HK-2 (cell line): ENCODE measurements around the gene IFT43.
A peak's percentile ranks its signal among the peaks of the same experiment; 100 is the strongest.
"Not testable (repeated sequence)": the region's sequence is repeated elsewhere in the genome, so short reads cannot be mapped to it uniquely, and the experiment has no call there.

ENCODE experiments used
- DNase-seq: peaks from one replicate; pipeline ENCODE4 v3.0.0-alpha.2; 2018; ENCODE audit not compliant: unreplicated experiment

Gene IFT43

DNA sequence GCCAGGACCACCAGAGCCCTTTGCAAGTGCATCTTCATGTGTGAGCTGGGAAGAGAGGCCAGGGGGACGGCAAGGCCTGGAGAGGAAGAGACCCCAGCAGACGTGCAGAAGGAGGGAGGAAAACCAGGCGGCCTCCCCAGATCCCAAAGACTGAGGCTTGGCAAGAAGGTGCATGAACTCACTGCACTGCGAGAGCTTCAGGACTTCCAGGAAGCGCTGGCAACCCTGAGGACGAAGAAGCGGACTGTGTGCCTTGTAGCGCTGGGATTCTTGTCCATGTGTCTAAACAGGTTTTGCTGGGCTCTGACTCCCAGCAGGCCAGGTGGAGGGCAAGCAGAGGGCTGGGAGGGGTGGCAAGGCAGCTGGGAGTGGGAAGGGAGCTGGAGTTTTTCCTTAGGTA is 4.7 kb upstream of the IFT43 start:
- no peak for DNase-seq

GRCh38 chr14:75981426-75982265 is 3.9 kb upstream of the IFT43 start, which contains the start of gene TGFB3:
TGFB3 (minus strand) TSS chr14:75981995; CDS start chr14:75980893, 1,102 bp downstream.
- peak; percentile 72 for DNase-seq

DNA sequence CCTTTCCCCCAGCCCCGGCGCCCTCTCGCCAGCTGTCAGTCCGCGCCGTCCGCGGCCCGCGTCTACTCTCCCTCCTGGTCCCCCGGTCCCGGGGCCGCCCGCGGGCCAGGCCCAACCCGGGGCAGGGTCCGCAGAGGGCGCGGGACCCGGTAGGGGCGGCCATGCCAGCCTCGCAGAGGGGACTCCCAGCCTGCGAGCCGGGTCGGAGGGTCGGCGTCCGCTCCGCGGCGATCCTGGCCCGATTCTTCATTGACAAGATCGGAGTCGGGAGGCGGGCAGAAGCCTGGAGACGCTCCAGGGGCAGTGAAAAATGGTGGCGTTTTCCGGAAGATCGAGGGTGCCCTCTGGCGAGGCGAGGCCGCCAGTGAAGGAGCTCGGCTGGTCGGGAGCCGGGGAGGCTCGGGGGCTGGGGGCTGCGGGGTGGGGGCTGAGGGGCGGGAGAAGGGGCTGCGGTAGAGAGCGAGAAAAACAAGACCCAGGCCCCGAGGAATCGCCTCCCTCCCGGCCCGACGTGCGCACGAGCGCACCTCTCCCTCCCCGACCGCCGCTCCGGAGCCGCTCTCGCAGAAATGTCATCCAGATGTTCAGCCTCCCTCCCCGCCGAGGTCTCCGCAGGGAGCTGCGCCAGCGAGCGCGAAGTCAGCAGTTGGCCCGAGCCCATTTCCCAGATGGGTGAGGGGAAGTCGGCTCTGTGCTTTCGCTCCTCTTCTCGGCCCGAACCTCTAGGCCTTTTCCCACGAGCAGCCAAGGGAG is 3.1 kb upstream of the IFT43 start:
- peak; percentile 82 for DNase-seq

DNA sequence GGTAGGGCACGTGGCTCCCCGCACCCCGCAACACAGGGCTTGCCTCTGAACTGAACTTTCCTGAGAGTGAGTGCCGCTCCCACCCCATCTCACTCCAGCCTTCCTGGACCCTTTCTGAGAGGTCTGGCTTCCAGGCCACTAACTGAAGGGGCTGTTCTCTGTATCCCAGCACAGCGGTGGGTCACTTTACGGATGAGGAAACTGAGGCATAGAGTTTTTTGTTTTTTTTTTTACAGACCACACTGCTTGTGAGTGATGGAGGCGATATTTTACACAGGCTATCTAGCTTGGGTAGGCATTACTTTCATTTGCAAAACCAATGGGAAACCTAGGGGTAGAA is 2.6 kb upstream of the IFT43 start:
- DNase-seq = no peak

DNA sequence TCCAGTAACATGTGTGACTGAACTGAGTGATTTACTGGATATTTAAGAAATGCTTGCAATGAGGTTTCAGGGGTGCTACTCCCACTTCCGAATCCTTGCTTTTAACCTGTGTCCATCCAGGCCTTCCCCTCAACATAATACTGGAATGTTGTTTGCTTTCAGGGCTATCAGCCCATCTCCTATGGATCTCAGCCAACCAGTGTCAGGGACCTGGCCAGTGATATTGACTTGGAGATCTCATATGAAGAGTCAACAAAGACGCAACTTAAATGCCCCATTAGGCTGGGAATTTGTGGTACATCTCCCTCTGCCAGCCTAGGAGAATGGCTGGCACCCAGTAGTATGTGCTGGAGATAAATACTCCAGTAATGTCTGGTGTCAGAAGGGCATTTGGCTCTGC is 889 bp upstream of the IFT43 start:
- DNase-seq = no peak

DNA sequence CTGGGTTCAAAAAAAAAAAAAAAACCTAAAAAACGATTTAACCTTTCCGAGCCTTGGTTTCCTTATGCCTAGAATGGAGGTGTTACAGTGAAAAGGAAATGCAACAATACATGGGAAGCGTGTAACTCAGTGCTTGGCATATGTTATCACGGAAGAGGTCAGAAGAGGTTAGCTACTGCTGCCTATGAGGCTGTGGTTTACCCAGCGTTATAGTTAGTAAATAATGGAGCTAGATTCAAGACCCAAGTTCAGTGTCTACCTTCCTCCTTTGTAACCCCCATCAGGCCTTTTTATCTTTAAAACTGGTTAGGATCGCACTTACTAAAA is 839 bp downstream of the IFT43 start:
- DNase-seq = no peak

- DNase-seq = no peak
Measured at GRCh38 chr14:75987201-75987970, 1.8 kb downstream of the IFT43 start.

- no peak for DNase-seq
Measured at GRCh38 chr14:75989134-75989533, 3.6 kb downstream of the IFT43 start.

DNA sequence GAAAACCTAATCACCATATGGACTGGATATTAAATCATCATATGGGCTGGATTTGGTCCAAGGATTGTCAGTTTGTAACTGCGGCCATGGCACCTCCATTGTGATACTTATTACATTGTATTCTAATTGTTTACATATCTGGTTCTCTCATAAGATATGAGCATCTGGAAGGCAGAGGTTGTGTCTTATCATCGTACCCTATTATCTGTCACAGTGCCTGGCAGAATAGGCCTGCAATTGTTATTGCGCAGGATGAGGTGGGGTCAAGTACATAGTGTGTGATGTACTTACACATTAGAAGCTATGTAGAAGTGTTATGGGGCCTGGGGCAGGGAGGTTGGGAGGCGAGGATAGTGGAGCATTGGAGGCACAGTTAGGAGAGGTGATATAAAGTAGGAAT is 4.7 kb downstream of the IFT43 start:
- no peak for DNase-seq

DNA sequence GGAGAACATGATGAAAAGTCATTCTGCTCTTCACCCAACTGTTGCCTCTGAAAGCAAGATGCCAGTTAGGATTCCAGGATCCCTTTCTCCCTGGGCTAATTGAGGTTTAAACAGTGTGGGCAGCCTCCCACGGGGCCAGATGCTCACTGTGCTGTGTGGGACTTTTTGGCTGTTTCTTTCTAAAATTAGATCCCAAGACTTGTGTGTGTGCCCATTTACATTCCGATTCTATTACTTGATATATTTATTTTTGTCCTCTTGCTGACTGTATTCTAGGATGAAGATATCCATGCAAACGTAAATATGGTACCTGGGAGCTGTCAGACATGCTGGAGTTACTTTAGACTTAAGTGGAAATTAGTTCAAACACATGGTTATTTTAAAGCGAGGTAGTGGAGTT is 6.2 kb downstream of the IFT43 start:
- no peak for DNase-seq

DNA sequence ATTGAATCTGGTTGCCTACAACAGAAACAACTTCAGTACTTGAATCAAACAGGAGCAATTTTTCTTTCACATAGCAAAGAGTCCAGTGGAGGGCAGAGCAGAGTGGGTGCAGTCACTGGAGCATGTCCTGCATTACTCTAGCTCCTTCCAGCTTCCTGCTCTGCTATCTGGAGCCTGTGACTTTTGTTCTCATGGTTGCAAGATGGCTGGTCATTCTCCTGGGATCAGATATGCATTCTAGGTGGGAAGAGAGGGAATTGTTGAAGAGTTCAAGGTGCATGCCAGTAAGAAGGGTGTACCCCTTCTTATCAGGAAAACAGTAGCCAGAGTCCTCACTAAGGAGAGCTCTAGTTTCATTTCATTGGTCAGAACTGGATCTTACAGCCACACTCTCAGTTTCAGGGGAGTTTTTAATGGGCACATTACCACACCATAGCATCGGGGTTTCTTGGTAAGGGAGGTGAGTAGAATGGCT is 8.0 kb downstream of the IFT43 start:
- DNase-seq = peak; percentile 21

DNA sequence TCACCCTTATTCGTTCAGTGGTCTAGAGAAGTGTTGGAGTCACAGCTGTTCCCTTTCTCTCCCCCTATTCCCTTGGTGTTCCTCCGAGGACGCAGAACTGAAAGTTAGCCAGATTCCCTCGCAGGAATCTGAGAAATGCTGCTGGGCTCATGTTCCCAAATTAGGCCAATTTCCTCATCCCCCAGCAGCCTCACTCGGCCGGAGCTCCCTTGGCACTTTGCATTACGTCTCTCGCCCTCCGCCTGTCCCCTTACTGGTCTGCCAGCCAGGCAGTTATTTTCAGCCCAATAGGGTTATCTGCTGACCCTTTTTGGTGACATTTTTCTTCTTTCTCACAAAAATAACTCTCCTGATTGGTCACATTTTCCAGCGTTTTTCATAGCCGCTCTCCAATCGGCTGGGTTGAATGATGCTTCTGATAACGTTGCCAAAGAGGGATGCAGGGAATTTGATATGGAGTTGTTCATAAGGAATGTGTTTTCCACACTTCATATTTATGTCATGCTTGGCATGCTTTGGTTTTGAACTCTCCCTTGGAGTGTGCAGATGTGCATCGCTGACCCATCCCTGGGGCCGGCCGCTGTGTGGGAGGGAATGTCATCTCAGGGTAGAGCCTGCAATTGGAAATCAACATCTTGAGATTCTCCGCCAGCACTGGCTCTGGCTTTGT is 9.9 kb downstream of the IFT43 start:
- no peak for DNase-seq

GRCh38 chr14:75996488-75996887 is 10.9 kb downstream of the IFT43 start:
- DNase-seq = no peak

DNA sequence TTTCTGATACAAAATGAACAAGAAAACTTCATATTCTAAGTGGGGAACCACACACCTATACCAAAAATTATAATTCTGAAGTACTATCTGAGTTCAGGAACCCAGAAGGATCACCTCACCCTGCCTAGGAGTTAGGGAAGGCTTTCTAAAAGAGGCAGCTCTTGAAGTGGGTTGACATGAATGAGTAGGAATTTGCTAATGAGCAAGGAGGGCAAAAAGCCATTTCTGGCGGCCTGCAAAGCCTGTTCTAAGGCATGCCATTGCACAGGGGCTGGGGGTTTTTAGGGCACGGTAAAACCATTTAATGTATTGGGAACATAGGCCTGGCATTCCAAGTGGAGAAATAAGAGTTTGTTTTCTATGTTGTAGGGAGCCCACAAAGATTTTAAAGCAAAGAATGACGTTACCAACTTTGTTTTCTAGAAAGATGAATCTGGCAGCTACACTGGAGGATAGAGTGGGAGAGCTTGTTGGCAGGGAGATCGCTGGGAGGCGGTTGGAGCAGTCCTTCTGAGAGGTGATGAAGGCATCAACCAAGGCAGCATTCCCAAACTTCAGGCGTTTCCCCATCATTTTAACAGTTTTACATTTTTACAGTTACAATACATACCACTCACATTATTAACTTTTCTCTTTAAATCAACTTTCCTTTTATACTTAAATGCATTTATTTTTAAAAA is 14.1 kb downstream of the IFT43 start:
- no peak for DNase-seq

GRCh38 chr14:76002383-76002782 is 16.8 kb downstream of the IFT43 start:
- DNase-seq = no peak

GRCh38 chr14:76006253-76006652 is 20.7 kb downstream of the IFT43 start:
- no peak for DNase-seq

GRCh38 chr14:76007379-76007778 is 21.8 kb downstream of the IFT43 start:
- no peak for DNase-seq

DNA sequence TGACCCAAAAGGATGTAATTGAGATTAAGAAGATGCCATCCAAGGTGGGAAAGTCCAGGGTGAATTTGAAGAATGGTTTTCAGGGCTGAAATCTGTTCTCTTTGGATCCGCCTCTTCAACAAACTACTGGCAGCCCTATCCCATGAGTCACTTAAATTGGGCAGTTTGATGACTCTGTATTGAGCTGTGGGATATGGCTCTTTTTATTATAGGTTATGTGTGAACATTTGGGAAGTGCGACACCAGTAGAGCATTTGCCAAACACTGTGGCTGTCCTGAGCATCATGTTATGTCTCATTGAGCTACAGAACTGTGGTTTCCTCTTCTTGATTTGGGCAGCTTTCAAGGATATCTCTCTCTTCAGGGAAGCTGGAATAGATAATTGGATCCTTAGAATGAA is 22.3 kb downstream of the IFT43 start:
- DNase-seq = no peak

DNA sequence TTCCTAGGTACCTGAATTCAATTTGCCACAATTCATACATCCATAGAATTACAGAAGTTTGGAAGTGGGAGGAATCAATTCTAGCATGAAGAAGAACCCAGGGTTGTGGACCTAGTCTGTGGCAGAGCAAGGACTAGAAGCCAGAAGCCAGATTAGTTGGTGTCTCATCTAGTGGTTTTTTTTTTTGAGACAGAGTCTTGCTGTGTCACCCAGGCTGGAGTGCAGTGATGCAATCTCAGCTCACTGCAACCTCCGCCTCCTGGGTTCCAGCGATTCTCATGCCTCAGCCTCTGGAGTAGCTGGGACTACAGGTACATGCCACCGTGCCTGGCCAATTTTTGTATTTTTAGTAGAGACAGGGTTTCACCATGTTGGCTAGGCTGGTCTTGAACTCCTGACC is 24.1 kb downstream of the IFT43 start:
- DNase-seq = not testable (repeated sequence)

GRCh38 chr14:76011930-76012329 is 26.4 kb downstream of the IFT43 start:
- no peak for DNase-seq

GRCh38 chr14:76012354-76012753 is 26.8 kb downstream of the IFT43 start:
- no peak for DNase-seq
